GM08714 (cell line): ENCODE results near the gene DNAJC7.

ENCODE experiments used
- H3K4me3 ChIP-seq: fragments of 200-500 bp; sonication (Bioruptor generic); 2 replicates; pipeline ENCODE4 v1.5.1; 2014; ENCODE audit warnings: mild to moderate bottlenecking, low read length, inconsistent platforms
- ZNF274 ChIP-seq: IDR thresholded peaks from 2 replicates; pipeline ENCODE4 v1.6.1; 2012; ENCODE audit warnings: mild to moderate bottlenecking, low read depth, low read length

Gene DNAJC7

GRCh38 chr17:42016941-42017865 lies at the start of gene DNAJC7:
Gene DNAJC7, minus strand, starts transcription at chr17:42017439. Its CDS starts 23 bp downstream, at chr17:42017416.
- H3K4me3 ChIP-seq: peak within 1 kb of the TSS; percentile 95
- TF ChIP-seq ZNF274: no peak

GRCh38 chr17:42065201-42065600 lies 48.0 kb upstream of the DNAJC7 start:
- no peak for TF ChIP-seq ZNF274
- no peak overlapping the region for H3K4me3 ChIP-seq

GRCh38 chr17:42062681-42063080 lies 45.4 kb upstream of the DNAJC7 start:
- no peak for TF ChIP-seq ZNF274
- no peak overlapping the region for H3K4me3 ChIP-seq

- TF ChIP-seq ZNF274: no peak
- no peak overlapping the region for H3K4me3 ChIP-seq
Observed at GRCh38 chr17:42061646-42062487, 44.6 kb upstream of the DNAJC7 start.

- TF ChIP-seq ZNF274: no peak
- H3K4me3 ChIP-seq: no peak overlapping the region
Observed at GRCh38 chr17:42060231-42060630, 43.0 kb upstream of the DNAJC7 start.

GRCh38 chr17:42059815-42060214 lies 42.6 kb upstream of the DNAJC7 start:
- TF ChIP-seq ZNF274: no peak
- no peak overlapping the region for H3K4me3 ChIP-seq

GRCh38 chr17:42058063-42058462 lies 40.8 kb upstream of the DNAJC7 start:
- no peak overlapping the region for H3K4me3 ChIP-seq
- no peak for TF ChIP-seq ZNF274

GRCh38 chr17:42056635-42057034 lies 39.4 kb upstream of the DNAJC7 start:
- TF ChIP-seq ZNF274: no peak

GRCh38 chr17:42055496-42055895 lies 38.3 kb upstream of the DNAJC7 start:
- TF ChIP-seq ZNF274: no peak
- H3K4me3 ChIP-seq: no peak overlapping the region

More at GRCh38 chr17:42056635-42057034, 39.4 kb upstream of the DNAJC7 start:
- no peak overlapping the region for H3K4me3 ChIP-seq

GRCh38 chr17:42055027-42055426 lies 37.8 kb upstream of the DNAJC7 start:
- H3K4me3 ChIP-seq: no peak overlapping the region
- no peak for TF ChIP-seq ZNF274

- no peak overlapping the region for H3K4me3 ChIP-seq
- no peak for TF ChIP-seq ZNF274
Observed at GRCh38 chr17:42053731-42054500, 36.7 kb upstream of the DNAJC7 start.

- no peak overlapping the region for H3K4me3 ChIP-seq
- TF ChIP-seq ZNF274: no peak
Observed at GRCh38 chr17:42052346-42052877, 35.2 kb upstream of the DNAJC7 start.

GRCh38 chr17:42051645-42052044 lies 34.4 kb upstream of the DNAJC7 start:
- H3K4me3 ChIP-seq: no peak overlapping the region
- TF ChIP-seq ZNF274: no peak

- no peak overlapping the region for H3K4me3 ChIP-seq
- no peak for TF ChIP-seq ZNF274
Observed at GRCh38 chr17:42051013-42051400, 33.8 kb upstream of the DNAJC7 start.
